ENCODE data around the gene ESRRG. TPM values are rescaled to one million over a fixed set of nuclear protein-coding genes. Genes with fewer than 3 reads are reported as not detected.

Gene ESRRG
- polyA plus RNA-seq, 1 donor from 2014 or later, result 3.7 TPM

DNA sequence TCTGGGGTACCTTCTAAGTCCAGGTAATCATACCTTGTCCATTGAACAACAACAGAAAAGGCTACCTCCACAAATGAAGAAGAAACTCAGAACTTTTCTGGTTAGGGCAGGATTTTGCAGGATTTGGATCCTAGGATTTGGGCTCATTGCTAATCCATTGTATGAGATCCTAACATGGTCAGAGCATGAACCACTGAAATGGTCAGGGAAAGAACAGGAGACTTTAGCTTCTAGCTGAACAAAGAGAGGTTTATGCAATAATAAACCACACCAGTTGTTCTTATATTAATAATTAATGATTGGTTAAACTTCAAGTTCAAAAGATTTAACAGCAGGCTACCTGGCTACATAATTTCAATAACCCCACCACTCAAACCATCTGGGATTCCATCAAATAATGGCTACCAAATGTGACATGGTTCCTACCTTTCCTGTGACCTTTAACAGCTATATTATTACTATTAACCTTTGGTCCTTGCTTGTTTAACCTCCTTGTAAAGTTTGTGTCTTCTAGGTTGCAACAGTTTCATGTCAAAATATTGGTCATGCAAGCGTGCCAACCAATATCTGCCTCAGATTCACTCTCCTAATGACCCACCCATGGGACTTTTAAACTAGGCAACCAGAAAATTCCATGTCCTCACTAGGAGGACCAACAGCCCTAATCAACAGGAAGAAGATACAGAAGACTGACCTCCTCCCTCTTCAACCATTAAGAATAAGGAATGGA, 239.4 kb downstream of the ESRRG start:
- H3K27me3 ChIP-seq (ENCODE audit: insufficient read depth, low read depth, low read length), result no peaks in the 10 kb centered on the region
- H4K20me1 ChIP-seq (ENCODE audit: insufficient read depth), result no peaks in the 10 kb centered on the region
- H3K79me2 ChIP-seq (replicated peaks; ENCODE audit: insufficient read depth, low read length), result no peaks in the 10 kb centered on the region
- H3F3A ChIP-seq (ENCODE audit: insufficient read depth, low read length, poor library complexity, severe bottlenecking), result no peaks in the 10 kb centered on the region
- H3K27ac ChIP-seq (ENCODE audit: low read length), result no peak overlapping the region
- TF ChIP-seq, protein P1, sequence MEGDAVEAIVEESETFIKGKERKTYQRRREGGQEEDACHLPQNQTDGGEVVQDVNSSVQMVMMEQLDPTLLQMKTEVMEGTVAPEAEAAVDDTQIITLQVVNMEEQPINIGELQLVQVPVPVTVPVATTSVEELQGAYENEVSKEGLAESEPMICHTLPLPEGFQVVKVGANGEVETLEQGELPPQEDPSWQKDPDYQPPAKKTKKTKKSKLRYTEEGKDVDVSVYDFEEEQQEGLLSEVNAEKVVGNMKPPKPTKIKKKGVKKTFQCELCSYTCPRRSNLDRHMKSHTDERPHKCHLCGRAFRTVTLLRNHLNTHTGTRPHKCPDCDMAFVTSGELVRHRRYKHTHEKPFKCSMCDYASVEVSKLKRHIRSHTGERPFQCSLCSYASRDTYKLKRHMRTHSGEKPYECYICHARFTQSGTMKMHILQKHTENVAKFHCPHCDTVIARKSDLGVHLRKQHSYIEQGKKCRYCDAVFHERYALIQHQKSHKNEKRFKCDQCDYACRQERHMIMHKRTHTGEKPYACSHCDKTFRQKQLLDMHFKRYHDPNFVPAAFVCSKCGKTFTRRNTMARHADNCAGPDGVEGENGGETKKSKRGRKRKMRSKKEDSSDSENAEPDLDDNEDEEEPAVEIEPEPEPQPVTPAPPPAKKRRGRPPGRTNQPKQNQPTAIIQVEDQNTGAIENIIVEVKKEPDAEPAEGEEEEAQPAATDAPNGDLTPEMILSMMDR (IDR thresholded peaks at IDR 0.05; ENCODE audit: poor library complexity, severe bottlenecking), result no peak
- no peak for TF ChIP-seq MXI1 (conservative IDR thresholded peaks at IDR 0.05; ENCODE audit: poor library complexity, severe bottlenecking)
- TF ChIP-seq, protein P2, sequence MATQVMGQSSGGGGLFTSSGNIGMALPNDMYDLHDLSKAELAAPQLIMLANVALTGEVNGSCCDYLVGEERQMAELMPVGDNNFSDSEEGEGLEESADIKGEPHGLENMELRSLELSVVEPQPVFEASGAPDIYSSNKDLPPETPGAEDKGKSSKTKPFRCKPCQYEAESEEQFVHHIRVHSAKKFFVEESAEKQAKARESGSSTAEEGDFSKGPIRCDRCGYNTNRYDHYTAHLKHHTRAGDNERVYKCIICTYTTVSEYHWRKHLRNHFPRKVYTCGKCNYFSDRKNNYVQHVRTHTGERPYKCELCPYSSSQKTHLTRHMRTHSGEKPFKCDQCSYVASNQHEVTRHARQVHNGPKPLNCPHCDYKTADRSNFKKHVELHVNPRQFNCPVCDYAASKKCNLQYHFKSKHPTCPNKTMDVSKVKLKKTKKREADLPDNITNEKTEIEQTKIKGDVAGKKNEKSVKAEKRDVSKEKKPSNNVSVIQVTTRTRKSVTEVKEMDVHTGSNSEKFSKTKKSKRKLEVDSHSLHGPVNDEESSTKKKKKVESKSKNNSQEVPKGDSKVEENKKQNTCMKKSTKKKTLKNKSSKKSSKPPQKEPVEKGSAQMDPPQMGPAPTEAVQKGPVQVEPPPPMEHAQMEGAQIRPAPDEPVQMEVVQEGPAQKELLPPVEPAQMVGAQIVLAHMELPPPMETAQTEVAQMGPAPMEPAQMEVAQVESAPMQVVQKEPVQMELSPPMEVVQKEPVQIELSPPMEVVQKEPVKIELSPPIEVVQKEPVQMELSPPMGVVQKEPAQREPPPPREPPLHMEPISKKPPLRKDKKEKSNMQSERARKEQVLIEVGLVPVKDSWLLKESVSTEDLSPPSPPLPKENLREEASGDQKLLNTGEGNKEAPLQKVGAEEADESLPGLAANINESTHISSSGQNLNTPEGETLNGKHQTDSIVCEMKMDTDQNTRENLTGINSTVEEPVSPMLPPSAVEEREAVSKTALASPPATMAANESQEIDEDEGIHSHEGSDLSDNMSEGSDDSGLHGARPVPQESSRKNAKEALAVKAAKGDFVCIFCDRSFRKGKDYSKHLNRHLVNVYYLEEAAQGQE (IDR thresholded peaks at IDR 0.05; ENCODE audit: borderline replicate concordance), result no peak
- TF ChIP-seq EP300 (conservative IDR thresholded peaks at IDR 0.05; ENCODE audit: poor library complexity, severe bottlenecking), result no peak
- no peak for TF ChIP-seq TAF1 (IDR thresholded peaks at IDR 0.05; ENCODE audit: low read depth)
- TF ChIP-seq POLR2AphosphoS5 (IDR thresholded peaks at IDR 0.05), result no peak
- no peak for TF ChIP-seq EZH2 (IDR thresholded peaks at IDR 0.05; ENCODE audit: borderline replicate concordance, insufficient read depth, low read length, poor library complexity, severe bottlenecking)
- TF ChIP-seq RAD21 (conservative IDR thresholded peaks at IDR 0.05), result no peak
- no peak for TF ChIP-seq SMC3 (conservative IDR thresholded peaks at IDR 0.05; ENCODE audit: poor library complexity)
- no peak overlapping the region for H3K4me3 ChIP-seq (ENCODE audit: low read length)
- no peak overlapping the region for H2AFZ ChIP-seq (ENCODE audit: low read depth, low read length)
- no peak overlapping the region for H3K4me2 ChIP-seq (ENCODE audit: low read length)
- no peaks in the 10 kb centered on the region for H3K9me2 ChIP-seq (ENCODE audit: insufficient read depth, low read length)
- H3K9me3 ChIP-seq (ENCODE audit: low read length), result no peaks in the 10 kb centered on the region
- H3K9ac ChIP-seq (ENCODE audit: low read length), result no peak overlapping the region
- no peaks in the 10 kb centered on the region for H3K36me3 ChIP-seq (ENCODE audit: insufficient read depth, low read length)

DNA sequence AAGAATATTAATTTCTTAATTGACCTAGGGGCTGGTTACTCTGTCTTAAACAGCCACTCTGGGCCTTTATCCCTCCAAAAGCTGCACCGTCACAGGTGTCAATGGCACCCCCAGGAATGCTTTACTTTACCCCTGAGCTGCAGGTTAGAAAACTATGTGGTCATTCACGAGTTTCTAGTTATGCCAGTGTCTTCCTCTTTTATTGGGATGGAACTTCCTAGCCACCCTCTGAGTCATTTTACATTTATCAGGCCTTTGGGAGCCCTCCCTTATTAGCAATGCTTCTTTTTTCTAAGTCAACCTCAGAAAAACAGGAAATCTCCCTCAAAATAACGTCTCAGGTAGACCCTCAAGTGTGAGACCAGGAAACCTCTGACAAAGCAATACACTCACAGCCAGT, 240.6 kb downstream of the ESRRG start:
- Histone ChIP-seq H3K9ac (ENCODE audit: low read length) (no peak overlapping the region), H4K20me1 (ENCODE audit: insufficient read depth) (no peaks in the 10 kb centered on the region), H3K27me3 (ENCODE audit: insufficient read depth, low read depth, low read length) (no peaks in the 10 kb centered on the region), H3K4me2 (ENCODE audit: low read length) (no peak overlapping the region), H3K36me3 (ENCODE audit: insufficient read depth, low read length) (no peaks in the 10 kb centered on the region), H2AFZ (ENCODE audit: low read depth, low read length) (no peak overlapping the region), H3K79me2 (replicated peaks; ENCODE audit: insufficient read depth, low read length) (no peaks in the 10 kb centered on the region), H3F3A (ENCODE audit: insufficient read depth, low read length, poor library complexity, severe bottlenecking) (no peaks in the 10 kb centered on the region), H3K4me3 (ENCODE audit: low read length) (no peak overlapping the region), H3K27ac (ENCODE audit: low read length) (no peak overlapping the region), H3K9me3 (ENCODE audit: low read length) (no peaks in the 10 kb centered on the region), H3K9me2 (ENCODE audit: insufficient read depth, low read length) (no peaks in the 10 kb centered on the region)
- TF ChIP-seq, protein P1 (IDR thresholded peaks at IDR 0.05; ENCODE audit: poor library complexity, severe bottlenecking), result no peak
- no peak for TF ChIP-seq EZH2 (IDR thresholded peaks at IDR 0.05; ENCODE audit: borderline replicate concordance, insufficient read depth, low read length, poor library complexity, severe bottlenecking)
- TF ChIP-seq EP300 (conservative IDR thresholded peaks at IDR 0.05; ENCODE audit: poor library complexity, severe bottlenecking), result no peak
- TF ChIP-seq POLR2AphosphoS5 (IDR thresholded peaks at IDR 0.05), result no peak
- TF ChIP-seq SMC3 (conservative IDR thresholded peaks at IDR 0.05; ENCODE audit: poor library complexity), result no peak
- no peak for TF ChIP-seq MXI1 (conservative IDR thresholded peaks at IDR 0.05; ENCODE audit: poor library complexity, severe bottlenecking)
- TF ChIP-seq, protein P2 (IDR thresholded peaks at IDR 0.05; ENCODE audit: borderline replicate concordance), result no peak
- no peak for TF ChIP-seq RAD21 (conservative IDR thresholded peaks at IDR 0.05)
- TF ChIP-seq TAF1 (IDR thresholded peaks at IDR 0.05; ENCODE audit: low read depth), result no peak
